ENCODE results near the gene ZNF793.

GRCh38 chr19:37511186-37511585 is 4.4 kb downstream of the ZNF793 start:
- TF ChIP-seq POLR2AphosphoS5 (IDR thresholded peaks at IDR 0.05) (no peak), CTCF (IDR thresholded peaks at IDR 0.05) (no peak), POLR2A (IDR thresholded peaks at IDR 0.05) (no peak), EP300 (IDR thresholded peaks at IDR 0.05) (no peak)
